HG03432 (cell line): Measurements from ENCODE around the gene KIF3B.
"Not testable (repeated sequence)": the region's sequence is repeated elsewhere in the genome, so short reads cannot be mapped to it uniquely, and the experiment has no call there.

Experiments
- ATAC-seq: cut with Tn5 transposase; IDR thresholded peaks from one replicate; pipeline ENCODE4 v1.9.1; 2021; ENCODE audit warnings: mild to moderate bottlenecking, moderate library complexity; ENCODE audit not compliant: unreplicated experiment

The KIF3B gene

DNA sequence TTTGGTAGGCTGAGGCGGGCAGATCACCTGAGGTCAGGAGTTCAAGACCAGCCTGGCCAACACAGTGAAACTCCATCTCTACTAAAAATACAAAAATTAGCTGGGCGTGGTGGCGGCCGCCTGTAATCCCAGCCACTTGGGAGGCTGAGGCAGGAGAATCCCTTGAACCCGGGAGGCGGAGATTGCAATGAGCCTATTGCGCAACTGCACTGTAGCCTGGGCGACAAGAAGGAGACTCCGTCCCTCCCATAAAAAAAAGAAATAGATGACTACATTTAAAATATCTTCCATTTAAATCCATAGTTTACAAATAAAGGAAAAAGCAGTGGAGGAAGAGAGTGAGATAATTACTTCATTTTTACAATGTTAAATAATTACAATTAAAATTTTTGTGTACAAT is 102.6 kb downstream of the KIF3B start:
- ATAC-seq: not testable (repeated sequence)

DNA sequence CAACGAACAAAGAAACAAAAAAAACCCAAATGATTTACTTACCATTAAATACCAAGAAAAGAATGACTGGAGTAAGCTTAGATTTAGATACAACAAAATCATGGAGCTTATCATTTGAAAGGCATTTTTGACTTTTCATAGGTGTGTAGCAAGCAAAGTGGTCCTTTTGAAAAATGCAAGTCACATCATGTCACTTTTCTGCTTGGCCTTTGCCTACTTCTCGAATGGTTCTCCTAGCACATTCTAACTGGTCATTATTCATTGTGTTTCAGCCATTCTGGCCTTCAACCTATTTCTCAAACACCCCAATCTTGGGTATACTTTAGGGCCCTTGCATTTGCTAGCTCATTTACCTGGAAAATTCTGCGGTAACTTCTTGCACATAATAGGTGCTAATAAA is 103.3 kb downstream of the KIF3B start:
- no peak for ATAC-seq

DNA sequence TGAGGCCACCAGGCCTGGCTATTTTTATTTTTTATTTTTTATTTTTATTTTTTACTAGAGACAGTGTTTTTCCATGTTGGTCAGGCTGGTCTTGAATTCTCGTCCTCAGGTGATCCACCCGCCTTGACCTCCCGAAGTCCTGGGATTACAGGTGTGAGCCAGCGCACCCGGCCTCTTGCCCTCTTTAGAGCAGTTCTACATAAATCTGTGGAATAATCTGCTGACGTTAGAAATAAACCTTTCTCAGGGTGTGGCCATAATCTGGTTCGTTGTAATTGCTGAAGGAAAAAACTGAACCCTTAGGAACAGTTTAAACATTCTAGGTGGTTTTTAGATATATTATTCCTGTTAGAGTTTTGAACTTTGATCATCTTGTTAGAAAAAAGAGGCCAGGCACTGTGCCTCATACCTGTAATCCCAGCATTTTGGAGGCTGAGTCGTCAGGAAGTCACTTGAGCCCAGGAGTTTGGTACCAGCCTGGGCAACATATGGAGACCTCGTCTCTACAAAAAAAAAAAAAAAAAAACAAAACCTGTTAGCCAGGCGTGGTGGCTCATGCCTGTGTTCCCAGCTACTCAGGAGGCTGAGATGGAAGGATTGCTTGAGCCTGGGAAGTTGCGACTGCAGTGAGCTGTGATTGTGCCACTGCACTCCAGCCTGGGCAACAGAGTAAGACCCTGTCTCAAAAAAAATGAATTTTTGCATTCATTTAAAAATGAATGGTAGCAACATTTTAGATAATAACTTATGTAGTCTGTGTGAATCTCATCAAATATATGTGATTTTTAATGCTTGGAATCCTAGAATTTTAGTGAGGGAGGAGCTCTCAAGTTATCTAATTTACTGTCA is 104.9 kb downstream of the KIF3B start:
- no peak for ATAC-seq

DNA sequence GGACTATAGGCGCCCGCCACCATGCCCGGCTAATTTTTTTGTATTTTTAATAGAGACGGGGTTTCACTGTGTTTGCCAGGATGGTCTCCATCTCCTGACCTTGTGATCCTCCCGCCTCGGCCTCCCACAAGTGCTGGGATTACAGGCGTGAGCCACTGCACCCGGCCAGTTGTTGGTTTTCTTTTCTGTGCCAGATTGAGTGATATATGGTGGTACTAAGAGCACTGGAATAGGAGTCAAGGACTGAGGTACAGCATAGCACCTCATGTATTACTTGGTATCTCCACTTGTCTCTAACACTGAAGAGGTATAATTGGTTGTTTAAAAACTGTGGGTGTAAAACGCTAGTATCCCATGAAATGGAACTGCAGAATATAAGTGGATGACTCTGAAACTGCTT is 106.0 kb downstream of the KIF3B start:
- ATAC-seq: not testable (repeated sequence)
